ENCODE data around the gene AHSG. TPM values are rescaled to one million over a fixed set of nuclear protein-coding genes. Genes with fewer than 3 reads are reported as not detected.

AHSG gene
- total RNA-seq, 1 experiment from 2014 or later: not detected

GRCh38 chr3:186596568-186597287, 16.1 kb upstream of the AHSG start:
- no peaks in the 10 kb centered on the region for H3K36me3 Mint-ChIP-seq (ENCODE audit: insufficient read depth, unreplicated experiment)
- H3K4me3 Mint-ChIP-seq (ENCODE audit: unreplicated experiment): peak overlapping the region; percentile 54
- ChIA-PET CTCF (interaction anchor here (0.7 to 3.2 kb wide), 3 partner anchors 13 to 433 kb away, joined by 4 to 36 read pairs (median 12); no protein-coding TSS in a partner anchor), POLR2A (interaction anchor here (0.6 to 2.3 kb wide), 10 partner anchors 14 to 658 kb away, joined by 3 to 6 read pairs (median 3); partner anchors contain the start of gene EIF4A2)
- no peak for TF ChIP-seq CTCF (IDR thresholded peaks at IDR 0.05; ENCODE audit: unreplicated experiment)
- peak; percentile 57 for DNase-seq (ENCODE audit: unreplicated experiment)
- intact Hi-C loops (cut with micrococcal nuclease): no loop called here
- BruUV-seq (replicated peaks): TSS peak; percentile 86
- H3K27ac Mint-ChIP-seq (ENCODE audit: low read depth, unreplicated experiment): peak overlapping the region; percentile 86
- H3K9me3 Mint-ChIP-seq (ENCODE audit: unreplicated experiment): no peaks in the 10 kb centered on the region
- H3K4me1 Mint-ChIP-seq (ENCODE audit: insufficient read depth, unreplicated experiment): peaks cover 27% of the 10 kb centered on the region
- no peaks in the 10 kb centered on the region for H3K27me3 Mint-ChIP-seq (ENCODE audit: insufficient read depth, unreplicated experiment)

GRCh38 chr3:186598108-186598784, 14.6 kb upstream of the AHSG start:
- TF ChIP-seq CTCF (IDR thresholded peaks at IDR 0.05; ENCODE audit: unreplicated experiment): no peak
- Mint-ChIP-seq H3K4me3 (ENCODE audit: unreplicated experiment) (no peak overlapping the region), H3K36me3 (ENCODE audit: insufficient read depth, unreplicated experiment) (no peaks in the 10 kb centered on the region), H3K4me1 (ENCODE audit: insufficient read depth, unreplicated experiment) (peaks cover 27% of the 10 kb centered on the region), H3K27me3 (ENCODE audit: insufficient read depth, unreplicated experiment) (no peaks in the 10 kb centered on the region), H3K9me3 (ENCODE audit: unreplicated experiment) (no peaks in the 10 kb centered on the region), H3K27ac (ENCODE audit: low read depth, unreplicated experiment) (no peak overlapping the region)
- intact Hi-C loops (cut with micrococcal nuclease): no loop called here
- BruUV-seq (replicated peaks): no TSS peak
- CTCF ChIA-PET: interaction anchor here (0.6 to 3.2 kb wide), 4 partner anchors 11 to 471 kb away, joined by 6 to 36 read pairs (median 10); no protein-coding TSS in a partner anchor
- peak; percentile 57 for DNase-seq (ENCODE audit: unreplicated experiment)
- POLR2A ChIA-PET: interaction anchor here (0.6 to 1.3 kb wide), 3 partner anchors 8 to 156 kb away, joined by 3 to 5 read pairs (median 4); no protein-coding TSS in a partner anchor

GRCh38 chr3:186598794-186599141, 14.1 kb upstream of the AHSG start:
- BruUV-seq (replicated peaks): no TSS peak
- Mint-ChIP-seq H3K27me3 (ENCODE audit: insufficient read depth, unreplicated experiment) (no peaks in the 10 kb centered on the region), H3K36me3 (ENCODE audit: insufficient read depth, unreplicated experiment) (no peaks in the 10 kb centered on the region), H3K27ac (ENCODE audit: low read depth, unreplicated experiment) (no peak overlapping the region), H3K4me3 (ENCODE audit: unreplicated experiment) (no peak overlapping the region), H3K4me1 (ENCODE audit: insufficient read depth, unreplicated experiment) (peaks cover 27% of the 10 kb centered on the region), H3K9me3 (ENCODE audit: unreplicated experiment) (no peaks in the 10 kb centered on the region)
- TF ChIP-seq CTCF (IDR thresholded peaks at IDR 0.05; ENCODE audit: unreplicated experiment): no peak
- DNase-seq (ENCODE audit: unreplicated experiment): no peak
- intact Hi-C loops (cut with micrococcal nuclease): no loop called here
- ChIA-PET POLR2A (interaction anchor here (0.6 to 1.3 kb wide), 2 partner anchors 9 to 44 kb away, joined by 3 to 4 read pairs; no protein-coding TSS in a partner anchor), CTCF (interaction anchor here (0.6 to 3.2 kb wide), 3 partner anchors 11 to 251 kb away, joined by 3 to 36 read pairs (median 9); no protein-coding TSS in a partner anchor)

Measured in MCF 10A (cell line).